Osteocyte (in vitro differentiated cells): Measurements from ENCODE around the gene CHIC2. TPM values are rescaled to one million over a fixed set of nuclear protein-coding genes. Genes with fewer than 3 reads are reported as not detected.

Experiments
- DNase-seq: peaks from one replicate; pipeline ENCODE4 v3.0.0; 2021; ENCODE audit warnings: mixed read lengths; ENCODE audit not compliant: unreplicated experiment; ENCODE audit errors: extremely low spot score
- H3K27ac Mint-ChIP-seq: one replicate; pipeline ENCODE4 v1.8.0; 2021; ENCODE audit warnings: mild to moderate bottlenecking, mixed read lengths; ENCODE audit not compliant: unreplicated experiment
- H3K27me3 Mint-ChIP-seq: one replicate; pipeline ENCODE4 v1.8.0; 2021; ENCODE audit warnings: mixed read lengths; ENCODE audit not compliant: unreplicated experiment
- H3K36me3 Mint-ChIP-seq: one replicate; pipeline ENCODE4 v1.8.0; 2021; ENCODE audit warnings: mixed read lengths; ENCODE audit not compliant: unreplicated experiment
- H3K4me1 Mint-ChIP-seq: one replicate; pipeline ENCODE4 v1.8.0; 2021; ENCODE audit warnings: mixed read lengths; ENCODE audit not compliant: unreplicated experiment
- H3K4me3 Mint-ChIP-seq: one replicate; pipeline ENCODE4 v1.8.0; 2021; ENCODE audit warnings: mild to moderate bottlenecking, moderate library complexity, mixed read lengths; ENCODE audit not compliant: unreplicated experiment
- H3K9me3 Mint-ChIP-seq: one replicate; pipeline ENCODE4 v1.8.0; 2021; ENCODE audit warnings: mixed read lengths; ENCODE audit not compliant: unreplicated experiment
- CTCF ChIP-seq: fragments of 200-600 bp; sonication (generic); IDR thresholded peaks from 2 replicates; pipeline ENCODE4 v1.5.0; 2021; ENCODE audit warnings: antibody characterized with exemption, mild to moderate bottlenecking, moderate library complexity
- total RNA-seq: library from RNA; stranded (reverse); gene quantifications from 2 replicates; pipeline ENCODE4 v1.2.1, GENCODE V29; 2021

The CHIC2 gene
- total RNA-seq, 1 donor from 2014 or later: 64.1 TPM

DNA sequence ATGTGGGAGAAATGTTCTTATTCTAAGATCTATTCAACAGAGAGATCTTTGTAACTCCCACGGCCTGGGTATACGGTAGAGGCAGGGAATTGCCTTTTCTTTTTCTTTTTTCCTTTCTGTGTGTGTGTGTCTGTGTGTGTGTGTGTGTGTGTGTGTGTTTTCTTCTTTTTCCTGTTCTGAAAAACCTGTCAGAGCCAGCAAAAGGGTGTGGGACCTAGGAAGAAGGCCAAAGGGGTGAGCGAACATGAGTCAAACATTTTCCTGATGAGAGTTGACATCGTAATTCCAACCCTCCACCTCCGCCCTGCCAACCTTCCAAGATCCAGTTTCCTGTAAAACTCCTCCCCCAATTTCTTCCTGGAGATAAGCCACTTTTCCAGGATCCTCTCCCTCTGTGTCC lies 2.8 kb upstream of the CHIC2 start:
- no peak for DNase-seq
- Mint-ChIP-seq H3K4me1 (peaks cover 31% of the 10 kb centered on the region), H3K27me3 (no peaks in the 10 kb centered on the region), H3K27ac (peak overlapping the region; percentile 68), H3K4me3 (no peak overlapping the region), H3K36me3 (no peaks in the 10 kb centered on the region), H3K9me3 (no peaks in the 10 kb centered on the region)
- no peak for TF ChIP-seq CTCF

GRCh38 chr4:54066718-54067129 lies 2.3 kb upstream of the CHIC2 start:
- H3K4me3 Mint-ChIP-seq: no peak overlapping the region
- no peaks in the 10 kb centered on the region for H3K27me3 Mint-ChIP-seq
- H3K9me3 Mint-ChIP-seq: no peaks in the 10 kb centered on the region
- no peak for TF ChIP-seq CTCF
- DNase-seq: no peak
- peaks cover 35% of the 10 kb centered on the region for H3K4me1 Mint-ChIP-seq
- no peaks in the 10 kb centered on the region for H3K36me3 Mint-ChIP-seq
- peak overlapping the region; percentile 68 for H3K27ac Mint-ChIP-seq

GRCh38 chr4:54066088-54066415 lies 1.6 kb upstream of the CHIC2 start:
- Mint-ChIP-seq H3K36me3 (no peaks in the 10 kb centered on the region), H3K27me3 (no peaks in the 10 kb centered on the region), H3K4me3 (no peak overlapping the region), H3K4me1 (peaks cover 42% of the 10 kb centered on the region), H3K27ac (peak overlapping the region; percentile 97), H3K9me3 (no peaks in the 10 kb centered on the region)
- TF ChIP-seq CTCF: no peak
- no peak for DNase-seq

GRCh38 chr4:54065282-54066087 lies 1.1 kb upstream of the CHIC2 start:
- no peak for DNase-seq
- Mint-ChIP-seq H3K9me3 (no peaks in the 10 kb centered on the region), H3K27ac (peak overlapping the region; percentile 97)

More at GRCh38 chr4:54065282-54066087, 1.1 kb upstream of the CHIC2 start:
- H3K4me1 Mint-ChIP-seq: peaks cover 48% of the 10 kb centered on the region
- no peak for TF ChIP-seq CTCF
- H3K36me3 Mint-ChIP-seq: no peaks in the 10 kb centered on the region
- H3K27me3 Mint-ChIP-seq: no peaks in the 10 kb centered on the region
- peak overlapping the region; percentile 71 for H3K4me3 Mint-ChIP-seq
